ENCODE data around the gene NUP98. TPM values are rescaled to one million over a fixed set of nuclear protein-coding genes. Genes with fewer than 3 reads are reported as not detected.

The NUP98 gene
- total RNA-seq, 1 experiment from 2014 or later: 98.4 TPM

- Histone ChIP-seq H3K9me2 (ENCODE audit: insufficient read depth) (no peaks in the 10 kb centered on the region), H3K9ac (ENCODE audit: low read length) (no peak overlapping the region), H3K27ac (ENCODE audit: low read depth, low read length) (no peak overlapping the region), H2AFZ (ENCODE audit: low read depth, low read length, poor library complexity, severe bottlenecking) (no peak overlapping the region), H4K20me1 (ENCODE audit: insufficient read depth) (no peaks in the 10 kb centered on the region), H3K79me2 (ENCODE audit: insufficient read depth, low read length) (peaks cover 3% of the 10 kb centered on the region; the same call in 1 of the 2 replicates), H3K4me3 (replicated peaks in 1 of 2; ENCODE audit: low read depth in 1 of 2, low read length in 2 of 2) (no peak overlapping the region), H3K9me3 (ENCODE audit: control insufficient read depth in 1 of 2, insufficient read depth in 1 of 2, low read depth in 1 of 2, low read length in 2 of 2) (no peaks in the 10 kb centered on the region), H3K36me3 (ENCODE audit: control insufficient read depth in 1 of 2, insufficient read depth in 2 of 2, low read length in 2 of 2) (peaks cover 72 to 87% of the 10 kb centered on the region in 2 experiments), H3K4me2 (ENCODE audit: low read length) (no peak overlapping the region), H3K27me3 (ENCODE audit: insufficient read depth, low read length) (no peaks in the 10 kb centered on the region), H3K4me1 (ENCODE audit: control insufficient read depth in 1 of 2, insufficient read depth in 2 of 2, low read length in 2 of 2) (no peaks in the 10 kb centered on the region; a peak in 1 of 4 replicates)
- BruUV-seq (replicated peaks): no TSS peak
- TF ChIP-seq, protein P1, sequence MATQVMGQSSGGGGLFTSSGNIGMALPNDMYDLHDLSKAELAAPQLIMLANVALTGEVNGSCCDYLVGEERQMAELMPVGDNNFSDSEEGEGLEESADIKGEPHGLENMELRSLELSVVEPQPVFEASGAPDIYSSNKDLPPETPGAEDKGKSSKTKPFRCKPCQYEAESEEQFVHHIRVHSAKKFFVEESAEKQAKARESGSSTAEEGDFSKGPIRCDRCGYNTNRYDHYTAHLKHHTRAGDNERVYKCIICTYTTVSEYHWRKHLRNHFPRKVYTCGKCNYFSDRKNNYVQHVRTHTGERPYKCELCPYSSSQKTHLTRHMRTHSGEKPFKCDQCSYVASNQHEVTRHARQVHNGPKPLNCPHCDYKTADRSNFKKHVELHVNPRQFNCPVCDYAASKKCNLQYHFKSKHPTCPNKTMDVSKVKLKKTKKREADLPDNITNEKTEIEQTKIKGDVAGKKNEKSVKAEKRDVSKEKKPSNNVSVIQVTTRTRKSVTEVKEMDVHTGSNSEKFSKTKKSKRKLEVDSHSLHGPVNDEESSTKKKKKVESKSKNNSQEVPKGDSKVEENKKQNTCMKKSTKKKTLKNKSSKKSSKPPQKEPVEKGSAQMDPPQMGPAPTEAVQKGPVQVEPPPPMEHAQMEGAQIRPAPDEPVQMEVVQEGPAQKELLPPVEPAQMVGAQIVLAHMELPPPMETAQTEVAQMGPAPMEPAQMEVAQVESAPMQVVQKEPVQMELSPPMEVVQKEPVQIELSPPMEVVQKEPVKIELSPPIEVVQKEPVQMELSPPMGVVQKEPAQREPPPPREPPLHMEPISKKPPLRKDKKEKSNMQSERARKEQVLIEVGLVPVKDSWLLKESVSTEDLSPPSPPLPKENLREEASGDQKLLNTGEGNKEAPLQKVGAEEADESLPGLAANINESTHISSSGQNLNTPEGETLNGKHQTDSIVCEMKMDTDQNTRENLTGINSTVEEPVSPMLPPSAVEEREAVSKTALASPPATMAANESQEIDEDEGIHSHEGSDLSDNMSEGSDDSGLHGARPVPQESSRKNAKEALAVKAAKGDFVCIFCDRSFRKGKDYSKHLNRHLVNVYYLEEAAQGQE (IDR thresholded peaks at IDR 0.05; ENCODE audit: low read depth): no peak
- TF ChIP-seq ZFX (IDR thresholded peaks at IDR 0.05): no peak
- TF ChIP-seq CBX3 (IDR thresholded peaks at IDR 0.05; ENCODE audit: low read depth): no peak
- no peak for TF ChIP-seq EZH2phosphoT487 (IDR thresholded peaks at IDR 0.05; ENCODE audit: borderline replicate concordance)
- no peak for TF ChIP-seq SIN3A (IDR thresholded peaks at IDR 0.05; ENCODE audit: low read depth)
- TF ChIP-seq FOSL1 (IDR thresholded peaks at IDR 0.05; ENCODE audit: low read depth): no peak
- TF ChIP-seq EZH2 (IDR thresholded peaks at IDR 0.05): no peak
- TF ChIP-seq, protein P2, sequence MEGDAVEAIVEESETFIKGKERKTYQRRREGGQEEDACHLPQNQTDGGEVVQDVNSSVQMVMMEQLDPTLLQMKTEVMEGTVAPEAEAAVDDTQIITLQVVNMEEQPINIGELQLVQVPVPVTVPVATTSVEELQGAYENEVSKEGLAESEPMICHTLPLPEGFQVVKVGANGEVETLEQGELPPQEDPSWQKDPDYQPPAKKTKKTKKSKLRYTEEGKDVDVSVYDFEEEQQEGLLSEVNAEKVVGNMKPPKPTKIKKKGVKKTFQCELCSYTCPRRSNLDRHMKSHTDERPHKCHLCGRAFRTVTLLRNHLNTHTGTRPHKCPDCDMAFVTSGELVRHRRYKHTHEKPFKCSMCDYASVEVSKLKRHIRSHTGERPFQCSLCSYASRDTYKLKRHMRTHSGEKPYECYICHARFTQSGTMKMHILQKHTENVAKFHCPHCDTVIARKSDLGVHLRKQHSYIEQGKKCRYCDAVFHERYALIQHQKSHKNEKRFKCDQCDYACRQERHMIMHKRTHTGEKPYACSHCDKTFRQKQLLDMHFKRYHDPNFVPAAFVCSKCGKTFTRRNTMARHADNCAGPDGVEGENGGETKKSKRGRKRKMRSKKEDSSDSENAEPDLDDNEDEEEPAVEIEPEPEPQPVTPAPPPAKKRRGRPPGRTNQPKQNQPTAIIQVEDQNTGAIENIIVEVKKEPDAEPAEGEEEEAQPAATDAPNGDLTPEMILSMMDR (IDR thresholded peaks at IDR 0.05 in 2 of 3, conservative IDR thresholded peaks at IDR 0.05 in 1 of 3; ENCODE audit: borderline replicate concordance in 1 of 3, insufficient read depth in 1 of 3, low read depth in 2 of 3, low read length in 2 of 3): no peak
- TF ChIP-seq ELF1 (IDR thresholded peaks at IDR 0.05; ENCODE audit: borderline replicate concordance, low read depth): no peak
- no peak for TF ChIP-seq TCF7L2 (IDR thresholded peaks at IDR 0.05; ENCODE audit: borderline replicate concordance, extremely low read depth, insufficient read depth, insufficient read length)
- no peak for TF ChIP-seq RAD21 (IDR thresholded peaks at IDR 0.05; ENCODE audit: low read depth)
- TF ChIP-seq EGR1 (IDR thresholded peaks at IDR 0.05; ENCODE audit: low read depth): no peak
- TF ChIP-seq ZNF274 (IDR thresholded peaks at IDR 0.05; ENCODE audit: low read depth, low read length): no peak
- ChIA-PET CTCF (no interaction called here), POLR2A (no interaction called here), RAD21 (ENCODE audit: low non-redundant PET in 1 of 2, low total read pairs in 2 of 2, uncharacterized antibody in 2 of 2, unreplicated experiment in 2 of 2) (no interaction called here)
- DNase-seq (ENCODE audit: low read depth, low spot score) (no peak), ATAC-seq (no peak)
- intact Hi-C loops (cut with micrococcal nuclease): no loop called here
These were observed 118.3 kb downstream of the NUP98 start for GRCh38 chr11:3679077-3679476.

Measured in HCT116 (cell line).